GM19328 (cell line): ENCODE data around the gene DHX57.

Experiments used
- ATAC-seq: cut with Tn5 transposase; IDR thresholded peaks from one replicate; pipeline ENCODE4 v1.9.1; 2021; ENCODE audit warnings: mild to moderate bottlenecking, moderate library complexity; ENCODE audit not compliant: unreplicated experiment

DHX57 gene, protein sequence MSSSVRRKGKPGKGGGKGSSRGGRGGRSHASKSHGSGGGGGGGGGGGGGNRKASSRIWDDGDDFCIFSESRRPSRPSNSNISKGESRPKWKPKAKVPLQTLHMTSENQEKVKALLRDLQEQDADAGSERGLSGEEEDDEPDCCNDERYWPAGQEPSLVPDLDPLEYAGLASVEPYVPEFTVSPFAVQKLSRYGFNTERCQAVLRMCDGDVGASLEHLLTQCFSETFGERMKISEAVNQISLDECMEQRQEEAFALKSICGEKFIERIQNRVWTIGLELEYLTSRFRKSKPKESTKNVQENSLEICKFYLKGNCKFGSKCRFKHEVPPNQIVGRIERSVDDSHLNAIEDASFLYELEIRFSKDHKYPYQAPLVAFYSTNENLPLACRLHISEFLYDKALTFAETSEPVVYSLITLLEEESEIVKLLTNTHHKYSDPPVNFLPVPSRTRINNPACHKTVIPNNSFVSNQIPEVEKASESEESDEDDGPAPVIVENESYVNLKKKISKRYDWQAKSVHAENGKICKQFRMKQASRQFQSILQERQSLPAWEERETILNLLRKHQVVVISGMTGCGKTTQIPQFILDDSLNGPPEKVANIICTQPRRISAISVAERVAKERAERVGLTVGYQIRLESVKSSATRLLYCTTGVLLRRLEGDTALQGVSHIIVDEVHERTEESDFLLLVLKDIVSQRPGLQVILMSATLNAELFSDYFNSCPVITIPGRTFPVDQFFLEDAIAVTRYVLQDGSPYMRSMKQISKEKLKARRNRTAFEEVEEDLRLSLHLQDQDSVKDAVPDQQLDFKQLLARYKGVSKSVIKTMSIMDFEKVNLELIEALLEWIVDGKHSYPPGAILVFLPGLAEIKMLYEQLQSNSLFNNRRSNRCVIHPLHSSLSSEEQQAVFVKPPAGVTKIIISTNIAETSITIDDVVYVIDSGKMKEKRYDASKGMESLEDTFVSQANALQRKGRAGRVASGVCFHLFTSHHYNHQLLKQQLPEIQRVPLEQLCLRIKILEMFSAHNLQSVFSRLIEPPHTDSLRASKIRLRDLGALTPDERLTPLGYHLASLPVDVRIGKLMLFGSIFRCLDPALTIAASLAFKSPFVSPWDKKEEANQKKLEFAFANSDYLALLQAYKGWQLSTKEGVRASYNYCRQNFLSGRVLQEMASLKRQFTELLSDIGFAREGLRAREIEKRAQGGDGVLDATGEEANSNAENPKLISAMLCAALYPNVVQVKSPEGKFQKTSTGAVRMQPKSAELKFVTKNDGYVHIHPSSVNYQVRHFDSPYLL (N-terminal part only)

GRCh38 chr2:38875576-38876367, at the start of gene DHX57, which contains the start of gene MORN2:
Gene DHX57, minus strand, starts transcription at chr2:38875934. Its CDS starts 7,529 bp downstream, at chr2:38868405.
Gene MORN2, plus strand, starts transcription at chr2:38875976.
- ATAC-seq = peak; percentile 100

- ATAC-seq = no peak
Measured at GRCh38 chr2:38922902-38923301, 47.2 kb upstream of the DHX57 start.

DNA sequence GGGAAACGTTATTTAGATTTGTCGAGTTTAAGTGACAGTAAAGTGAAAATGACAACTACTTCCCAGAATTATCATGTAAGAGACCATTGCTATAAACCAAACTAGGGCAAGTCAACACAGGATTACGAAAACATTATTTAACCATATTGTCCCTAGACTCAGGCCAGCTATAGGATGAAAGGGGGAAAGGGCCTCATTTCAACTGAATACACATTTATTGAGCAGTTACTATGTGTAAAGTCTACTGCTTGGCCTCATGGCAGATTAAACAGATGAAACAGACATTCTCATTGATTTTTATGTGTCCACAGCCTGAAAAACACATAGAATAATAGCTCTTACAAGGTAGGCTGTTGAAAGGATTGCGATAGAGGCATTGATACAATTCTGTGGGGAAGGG, 46.7 kb upstream of the DHX57 start:
- no peak for ATAC-seq

DNA sequence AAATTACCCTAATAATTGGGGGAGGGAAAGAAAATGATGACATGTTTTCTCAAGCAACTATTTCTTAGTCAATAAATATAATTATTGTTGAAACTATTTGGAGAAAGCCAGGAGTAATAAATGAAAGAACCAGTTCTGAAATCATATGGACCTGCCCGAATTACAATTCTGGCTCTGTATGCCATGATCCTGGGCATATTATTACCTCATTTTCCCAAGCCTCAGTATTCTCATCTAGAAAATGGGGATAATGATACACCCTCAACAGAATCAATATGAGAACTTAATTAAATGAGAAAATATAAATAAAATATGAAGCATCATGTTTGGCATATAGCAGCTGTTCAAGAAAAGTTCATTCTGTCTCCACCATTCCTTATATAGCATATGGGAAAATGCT, 36.9 kb upstream of the DHX57 start:
- ATAC-seq = no peak

DNA sequence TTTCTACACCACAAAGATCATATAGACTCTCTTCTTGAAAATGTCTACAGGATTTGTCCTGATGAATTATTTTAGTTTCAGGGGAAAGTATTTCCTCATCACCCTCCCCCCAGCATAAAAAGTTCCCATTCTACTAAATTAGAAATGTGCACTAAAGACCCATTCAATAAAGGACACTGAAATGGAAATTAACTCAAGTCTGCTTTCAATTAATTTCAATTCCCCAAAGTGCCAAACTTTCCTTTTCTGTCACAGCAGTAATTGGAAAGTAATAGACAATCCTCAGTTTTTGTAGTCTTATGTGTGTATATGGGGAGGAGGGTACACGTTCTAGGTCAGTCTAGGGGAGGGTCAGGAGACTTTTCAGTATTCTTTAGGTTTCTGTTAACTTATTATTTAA, 35.5 kb upstream of the DHX57 start:
- ATAC-seq = no peak

GRCh38 chr2:38909872-38910271, 34.1 kb upstream of the DHX57 start:
- no peak for ATAC-seq

DNA sequence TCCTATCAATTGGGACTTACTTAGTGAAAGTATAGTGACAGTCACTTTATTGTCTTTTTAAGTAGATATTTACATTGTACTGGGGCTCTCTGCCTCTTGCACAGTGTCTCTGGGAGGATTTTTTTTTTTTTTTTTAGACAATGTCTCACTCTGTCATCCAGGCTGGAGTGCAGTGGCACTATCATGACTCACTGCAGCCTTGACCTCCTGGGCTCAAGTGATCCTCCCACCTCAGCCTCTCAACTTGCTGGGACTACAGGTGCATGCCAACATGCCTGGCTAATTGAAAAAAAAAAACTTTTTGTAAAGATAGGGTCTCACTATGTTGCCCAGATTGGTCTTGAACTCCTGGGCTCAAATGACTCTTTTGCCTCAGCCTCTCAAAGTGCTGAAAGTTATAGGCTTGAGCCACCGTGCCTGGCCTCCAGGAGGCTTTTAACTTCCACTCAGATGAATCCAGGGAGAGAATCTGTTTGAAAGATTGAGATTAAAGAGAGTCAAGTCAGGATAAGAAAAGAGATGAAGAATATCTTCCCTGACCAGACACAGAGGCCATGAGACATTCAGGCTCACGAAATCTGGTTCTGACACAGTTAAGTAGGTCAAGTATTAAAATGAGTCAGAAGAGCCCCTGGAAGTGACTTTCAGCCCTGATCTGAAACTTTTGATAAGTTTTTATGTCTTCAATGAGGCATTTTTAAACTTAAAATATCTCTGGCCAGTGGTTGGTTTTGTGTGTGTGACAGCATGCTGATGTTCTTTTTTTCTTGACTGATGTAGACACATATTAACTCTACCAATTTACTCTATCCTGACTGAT, 32.2 kb upstream of the DHX57 start:
- ATAC-seq = peak; percentile 78

DNA sequence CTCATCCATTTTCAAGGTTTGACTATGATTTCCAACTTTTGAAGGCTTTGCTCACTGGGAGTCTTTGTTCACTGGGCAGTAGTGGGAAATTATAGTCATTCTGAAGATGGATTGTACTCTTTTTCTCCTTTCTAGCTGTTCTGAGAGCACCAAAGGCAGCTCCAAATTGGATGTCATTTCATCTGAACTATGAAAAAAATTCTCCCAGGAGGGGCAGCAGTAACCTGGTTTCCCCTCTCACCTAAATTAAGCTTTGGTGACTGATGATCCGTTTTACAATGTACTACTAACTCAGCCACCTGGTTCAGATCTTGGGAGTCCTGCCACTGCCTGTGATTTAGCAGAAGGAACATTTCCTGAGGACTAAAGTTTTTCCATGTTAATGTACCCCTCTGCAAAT, 31.5 kb upstream of the DHX57 start:
- no peak for ATAC-seq

DNA sequence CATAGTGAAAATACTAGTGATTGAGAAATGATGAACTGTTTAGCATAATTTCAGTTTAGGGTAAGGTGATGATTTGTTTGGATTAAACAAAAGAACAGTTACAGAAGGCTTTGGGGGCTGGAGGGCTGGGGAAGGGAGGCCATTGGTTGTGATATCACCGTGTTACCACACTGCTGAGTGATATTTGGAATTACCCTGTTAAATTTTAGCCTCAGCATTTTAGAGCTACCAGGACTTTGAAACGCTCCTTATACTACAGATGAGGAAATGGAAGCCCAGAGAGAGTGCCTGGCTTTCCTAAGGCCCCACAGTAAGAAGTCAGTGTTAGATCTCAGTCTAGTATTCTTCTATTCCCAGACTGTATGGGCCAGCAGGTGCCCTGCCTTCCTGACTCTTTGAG, 29.5 kb upstream of the DHX57 start:
- no peak for ATAC-seq

- no peak for ATAC-seq
Measured at GRCh38 chr2:38900726-38901125, 25.0 kb upstream of the DHX57 start.

GRCh38 chr2:38898256-38898655, 22.5 kb upstream of the DHX57 start:
- no peak for ATAC-seq

DNA sequence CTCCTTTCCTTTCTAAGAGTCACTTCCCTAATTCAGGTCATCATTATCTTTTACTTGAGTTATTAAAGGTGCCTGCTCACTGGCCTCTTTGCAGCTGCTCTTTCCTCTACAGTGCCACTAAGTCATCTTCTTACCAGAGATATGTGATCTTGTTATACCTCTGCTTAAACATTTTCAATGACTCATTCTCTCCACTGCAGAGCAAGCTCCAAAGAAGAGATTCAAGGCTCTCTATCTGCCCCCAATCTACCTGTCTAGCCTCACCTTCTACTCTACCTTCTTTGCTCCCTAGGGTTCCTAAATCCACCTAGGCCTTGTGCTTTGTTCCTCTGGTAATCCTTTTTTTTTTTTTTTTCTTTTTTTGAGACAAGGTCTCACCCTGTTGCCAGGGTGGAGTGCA, 17.1 kb upstream of the DHX57 start:
- no peak for ATAC-seq

DNA sequence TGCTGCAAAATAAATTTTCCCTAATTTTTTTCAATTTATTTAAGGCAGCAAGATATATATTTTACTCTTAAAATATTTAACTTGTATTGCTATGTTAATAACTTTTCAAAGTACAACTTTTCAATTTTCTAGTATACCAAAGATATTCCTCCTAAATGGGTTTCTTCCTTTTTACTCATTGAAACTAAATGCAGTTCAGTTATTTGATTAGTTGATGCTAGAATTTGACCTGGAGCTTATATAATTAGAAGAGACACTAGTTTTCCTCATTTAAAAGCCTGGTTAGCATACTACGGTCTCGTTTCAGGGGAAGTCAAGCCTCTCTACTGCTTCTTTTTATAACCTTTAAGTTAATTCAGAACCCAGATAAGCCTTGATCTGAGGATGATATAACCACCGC, 13.8 kb upstream of the DHX57 start, which contains the start of gene ARHGEF33:
ARHGEF33 (plus strand) TSS at position 301 of the 400 bp plus-strand sequence. CDS start 29,573 bp downstream, outside the sequence.
- no peak for ATAC-seq

GRCh38 chr2:38889045-38889444, 13.3 kb upstream of the DHX57 start:
- ATAC-seq = no peak

DNA sequence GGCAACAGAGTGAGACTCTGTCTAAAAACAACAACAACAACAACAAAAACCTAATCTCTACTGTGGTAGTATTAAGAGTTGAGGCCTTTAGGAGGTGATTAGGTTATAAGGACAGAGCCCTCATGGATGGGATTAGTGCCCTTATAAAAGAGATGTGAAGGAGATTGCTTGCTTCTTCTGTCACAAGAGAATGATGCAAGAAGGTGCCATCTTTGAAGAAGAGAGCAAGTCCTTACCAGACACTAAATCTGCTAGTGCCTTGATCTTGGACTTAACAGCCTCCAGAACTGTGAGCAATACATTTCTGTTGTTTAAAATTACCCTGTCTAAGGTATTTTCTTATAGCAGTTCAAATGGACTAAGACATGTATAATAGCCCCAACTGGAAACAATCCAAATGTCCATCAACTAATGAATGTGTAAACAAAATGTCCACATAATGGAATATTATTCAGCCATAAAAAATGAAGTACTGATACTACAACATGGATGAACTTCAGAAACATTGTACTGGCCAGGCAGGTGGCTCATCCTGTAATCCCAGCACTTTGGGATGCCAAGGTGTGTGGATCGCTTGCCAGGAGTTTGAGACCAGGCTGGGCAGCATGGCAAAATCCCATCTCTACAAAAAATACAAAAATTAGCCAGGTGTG, 12.3 kb upstream of the DHX57 start:
- no peak for ATAC-seq

GRCh38 chr2:38887347-38887746, 11.6 kb upstream of the DHX57 start:
- ATAC-seq = no peak

DNA sequence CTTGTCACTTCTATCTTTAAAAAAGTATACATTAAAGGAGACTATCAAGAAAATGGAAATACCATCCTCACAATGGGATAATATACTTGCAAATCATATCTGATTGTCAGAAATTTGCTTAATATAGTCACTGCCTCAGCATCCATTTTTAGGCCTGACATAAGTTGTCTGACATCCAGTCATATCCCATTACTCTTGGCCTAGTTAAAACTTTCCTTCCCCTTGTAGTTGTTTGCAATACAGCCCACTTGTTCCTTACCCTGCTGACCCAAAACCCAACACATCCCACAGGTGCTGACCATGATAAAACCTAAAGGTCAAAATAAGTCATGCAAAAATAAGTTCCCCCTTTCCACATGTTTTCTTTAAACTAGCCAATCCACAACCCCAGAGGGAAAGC, 10.3 kb upstream of the DHX57 start:
- no peak for ATAC-seq

GRCh38 chr2:38876407-38876806, 673 bp upstream of the DHX57 start:
- no peak for ATAC-seq

DNA sequence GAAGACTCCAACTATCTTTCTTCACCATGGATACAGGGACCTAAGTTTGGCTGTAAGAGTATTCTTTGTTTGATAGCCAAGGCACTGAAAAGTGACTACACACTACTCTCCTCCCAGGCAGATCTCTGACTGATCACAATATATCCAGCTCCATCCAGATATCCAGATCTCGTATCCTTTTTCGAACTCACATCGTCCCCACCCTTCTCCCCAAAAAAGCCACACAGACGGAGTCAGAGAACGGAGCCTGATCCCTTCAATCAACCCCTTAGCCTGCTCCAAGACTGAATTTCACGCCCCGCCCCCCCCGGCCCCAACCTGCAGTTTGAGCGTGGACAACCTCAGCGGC, 533 bp downstream of the DHX57 start:
- ATAC-seq = no peak
